ENCODE results near the gene AAGAB. TPM values are rescaled to one million over a fixed set of nuclear protein-coding genes. Genes with fewer than 3 reads are reported as not detected.
"Not testable (repeated sequence)": the region's sequence is repeated elsewhere in the genome, so short reads cannot be mapped to it uniquely, and the experiment has no call there.

The AAGAB gene
- total RNA-seq, 1 experiment from 2014 or later, result 39.7 TPM

GRCh38 chr15:67154249-67154648, 100.2 kb downstream of the AAGAB start:
- DNase-seq (ENCODE audit: extremely low read depth, low read depth), result no peak

DNA sequence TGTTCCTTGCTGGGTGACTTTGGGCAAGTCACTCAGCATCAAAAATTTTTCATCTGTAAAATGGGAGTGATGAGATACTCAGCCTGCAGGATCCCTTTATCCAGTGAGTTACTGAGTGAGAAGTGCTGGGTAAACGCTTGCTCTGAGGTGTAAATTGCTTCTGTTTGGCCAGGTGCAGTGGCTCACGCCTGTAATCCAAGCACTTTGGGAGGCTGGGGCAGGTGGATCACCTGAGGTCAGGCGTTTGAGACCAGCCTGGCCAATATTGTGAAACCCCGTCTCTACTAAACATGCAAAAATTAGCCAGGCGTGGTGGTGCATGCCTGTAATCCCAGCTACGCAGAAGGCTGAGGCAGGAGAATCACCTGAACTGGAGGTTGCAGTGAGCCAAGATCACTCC, 101.4 kb downstream of the AAGAB start:
- not testable (repeated sequence) for DNase-seq (ENCODE audit: extremely low read depth, low read depth)

GRCh38 chr15:67152429-67152828, 102.0 kb downstream of the AAGAB start:
- no peak for DNase-seq (ENCODE audit: extremely low read depth, low read depth)

Other genes with a start within 250 kb of the AAGAB start
- gene SMAD3, start 189.1 kb downstream of the AAGAB start, total RNA-seq (2014; rRNA removed; shearing (Covaris generic)), result 8.0 and 12.3 TPM in 2 replicates
- gene IQCH, start 125 bp upstream of the AAGAB start, total RNA-seq (2014; rRNA removed; shearing (Covaris generic)), result 4.0 and 5.7 TPM in 2 replicates